Stimulated activated CD8-positive, alpha-beta memory T cell treated with anti-CD3 and anti-CD28 coated beads, Interleukin-12 subunit alpha, Interleukin-12 subunit beta, amount 100 ng/mL, for 24 hours (primary cell): ENCODE data around the gene MAB21L3.

Experiments used
- DNase-seq: peaks from one replicate; pipeline ENCODE4 v3.0.0-alpha.2; 2020; ENCODE audit errors: extremely low read depth

The MAB21L3 gene

DNA sequence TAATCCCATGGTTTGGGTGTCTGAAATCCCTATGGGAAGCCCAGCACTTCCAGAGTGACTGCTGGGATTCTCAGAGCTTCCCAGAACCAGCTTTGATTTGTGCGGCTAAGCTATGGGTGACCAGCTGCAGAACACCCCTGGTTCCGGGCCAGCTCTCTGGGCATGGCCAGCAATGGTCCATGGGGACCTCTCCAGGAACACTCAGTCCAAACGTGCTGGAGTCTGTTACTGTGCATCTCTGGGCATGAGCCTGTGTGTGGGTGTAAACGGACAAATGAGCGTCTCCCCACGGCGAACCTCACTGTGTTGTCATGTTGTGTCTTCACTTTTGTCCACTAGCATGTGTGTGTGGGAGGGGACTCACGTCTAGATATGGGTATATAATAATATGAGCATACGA lies 54.4 kb downstream of the MAB21L3 start:
- DNase-seq = no peak

DNA sequence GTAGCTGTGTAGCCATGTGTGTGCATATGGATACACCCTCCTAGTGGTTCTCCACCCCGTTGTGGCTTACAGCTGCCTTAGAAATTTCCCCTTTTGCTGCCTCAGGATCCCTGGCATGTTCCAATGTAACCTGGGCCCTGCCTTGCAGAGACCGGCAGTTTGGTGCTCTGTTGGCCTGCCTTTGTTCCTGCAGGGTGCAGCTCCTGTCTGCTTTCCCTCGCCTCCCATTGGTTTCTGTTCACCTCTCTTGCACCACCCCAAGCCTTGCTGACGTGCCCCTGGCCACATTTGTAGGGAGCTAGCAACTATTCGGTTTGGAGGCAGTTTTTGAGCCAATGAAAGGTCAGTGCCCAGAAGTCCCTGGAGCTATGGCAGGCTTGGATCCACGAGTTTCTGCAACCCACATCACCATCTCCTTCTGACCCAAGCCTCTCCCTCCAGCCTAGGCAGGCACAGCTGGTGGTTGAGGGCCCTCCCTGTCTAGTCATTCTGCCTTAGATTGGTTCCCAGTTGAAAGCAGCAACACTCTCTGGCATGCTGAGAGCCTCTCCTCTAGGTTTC lies 54.9 kb downstream of the MAB21L3 start:
- no peak for DNase-seq

DNA sequence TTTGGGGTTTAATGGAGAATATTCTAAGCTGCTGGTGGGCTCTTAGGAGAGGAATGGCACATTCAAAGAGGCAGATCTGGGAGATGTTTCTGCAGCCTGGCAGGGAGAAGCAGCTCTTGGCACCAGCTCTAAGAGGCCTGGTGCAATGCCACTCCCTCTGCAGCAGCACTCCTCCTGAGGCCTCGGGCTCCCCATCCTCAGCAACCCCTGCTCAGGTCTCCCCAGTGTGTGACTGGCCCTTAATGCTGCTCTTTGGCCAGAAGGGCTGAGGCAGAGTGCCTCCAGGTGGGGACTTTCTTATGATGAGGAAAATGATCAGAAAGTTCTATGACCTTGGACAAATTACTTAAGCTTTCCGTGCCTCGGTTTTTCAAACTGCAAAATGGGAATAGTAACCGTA lies 55.5 kb downstream of the MAB21L3 start:
- DNase-seq = no peak

DNA sequence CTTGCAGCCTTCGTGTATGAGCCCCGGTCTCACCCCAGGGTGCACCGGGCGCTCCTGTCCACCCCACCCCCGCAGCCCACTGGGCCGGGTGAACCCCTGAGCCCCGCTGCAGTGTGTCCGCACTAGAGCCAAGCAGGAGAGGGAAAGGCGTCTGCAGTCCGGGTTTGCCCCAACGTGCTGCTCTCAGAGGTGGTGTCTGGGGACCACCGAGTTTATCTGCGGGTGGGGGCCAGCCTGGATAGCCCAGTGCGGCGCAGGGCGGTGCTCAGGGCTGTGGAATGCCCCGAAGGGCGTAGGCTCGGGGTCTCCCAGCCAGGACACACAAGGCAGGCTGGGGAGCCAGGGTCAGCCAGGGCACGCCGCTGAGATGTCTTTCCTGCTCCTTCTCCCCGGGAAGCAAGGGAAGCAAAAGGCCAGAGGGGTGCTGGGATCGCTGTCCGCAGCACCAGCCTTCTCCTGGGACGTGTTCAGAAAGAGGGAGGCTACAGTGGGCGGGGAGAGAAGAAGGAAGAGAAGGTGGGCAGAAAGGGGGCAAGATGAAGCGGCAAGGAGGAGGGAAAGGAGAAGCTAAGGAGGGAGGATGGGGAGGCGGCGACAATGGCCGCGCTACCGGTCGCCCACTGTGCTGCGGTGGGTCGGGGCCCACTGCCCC lies 56.6 kb downstream of the MAB21L3 start:
- DNase-seq = no peak

GRCh38 chr1:116168277-116169032 lies 57.3 kb downstream of the MAB21L3 start:
- DNase-seq = peak; percentile 65

GRCh38 chr1:116169898-116170297 lies 58.7 kb downstream of the MAB21L3 start:
- DNase-seq = no peak

DNA sequence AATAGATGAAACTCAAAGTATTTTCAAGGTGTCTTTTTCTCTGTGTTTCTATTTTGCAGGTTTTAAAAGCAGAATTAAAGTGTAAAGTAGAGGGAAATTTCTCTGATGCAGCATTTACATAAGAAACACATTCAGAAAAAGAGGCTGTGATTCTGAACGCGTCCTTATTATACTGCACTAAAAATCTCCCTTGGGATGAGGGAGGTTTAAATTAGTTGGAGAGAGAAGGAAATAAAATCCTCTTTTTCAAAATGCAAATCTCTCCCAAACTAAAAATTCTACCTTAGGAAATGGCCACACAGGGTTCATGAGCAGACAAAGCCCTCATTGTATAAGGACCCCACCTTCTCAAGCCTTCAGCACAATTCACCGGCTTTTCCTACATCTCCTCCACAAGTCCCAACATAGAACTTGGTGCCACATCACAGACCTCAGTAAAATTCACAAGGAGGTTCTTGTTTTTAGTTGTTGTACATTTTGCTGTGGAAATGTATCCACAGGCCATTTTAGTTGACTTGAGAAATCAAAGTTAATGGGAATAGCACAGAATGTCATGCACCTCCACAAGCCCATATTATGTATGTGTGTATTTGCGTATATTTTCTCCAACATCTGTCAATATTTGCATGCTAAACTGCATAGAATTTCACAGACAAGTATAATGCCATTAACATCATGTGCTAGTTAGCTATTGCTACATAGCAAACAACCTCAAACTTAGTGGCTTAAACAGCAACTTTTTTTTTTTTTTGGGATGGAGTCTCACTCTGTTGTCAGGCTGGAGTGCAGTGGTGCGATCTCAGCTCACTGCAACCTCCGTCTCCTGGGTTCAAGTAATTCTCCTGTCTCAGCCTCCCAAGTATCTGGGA lies 59.8 kb downstream of the MAB21L3 start:
- no peak for DNase-seq

GRCh38 chr1:116172666-116173065 lies 61.5 kb downstream of the MAB21L3 start:
- no peak for DNase-seq

DNA sequence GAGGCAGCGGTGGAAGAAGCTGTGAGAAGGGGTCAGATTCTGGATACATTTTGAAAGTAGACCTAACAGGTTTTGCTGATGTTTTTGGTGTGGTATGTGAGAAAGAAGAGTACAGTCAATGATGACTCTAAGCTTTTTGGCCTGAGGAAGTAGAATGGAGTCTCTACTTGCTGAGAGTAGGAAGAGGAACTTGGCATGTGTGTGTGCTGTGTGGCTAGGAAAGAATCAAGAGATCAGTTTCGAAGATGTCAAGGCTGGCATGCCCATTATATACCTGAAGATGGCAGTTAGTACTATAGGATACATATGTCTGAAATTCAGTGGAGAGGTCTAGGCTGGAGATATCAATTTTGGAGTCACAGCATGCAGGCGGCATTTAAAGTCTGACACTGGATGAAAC lies 64.4 kb downstream of the MAB21L3 start:
- no peak for DNase-seq

DNA sequence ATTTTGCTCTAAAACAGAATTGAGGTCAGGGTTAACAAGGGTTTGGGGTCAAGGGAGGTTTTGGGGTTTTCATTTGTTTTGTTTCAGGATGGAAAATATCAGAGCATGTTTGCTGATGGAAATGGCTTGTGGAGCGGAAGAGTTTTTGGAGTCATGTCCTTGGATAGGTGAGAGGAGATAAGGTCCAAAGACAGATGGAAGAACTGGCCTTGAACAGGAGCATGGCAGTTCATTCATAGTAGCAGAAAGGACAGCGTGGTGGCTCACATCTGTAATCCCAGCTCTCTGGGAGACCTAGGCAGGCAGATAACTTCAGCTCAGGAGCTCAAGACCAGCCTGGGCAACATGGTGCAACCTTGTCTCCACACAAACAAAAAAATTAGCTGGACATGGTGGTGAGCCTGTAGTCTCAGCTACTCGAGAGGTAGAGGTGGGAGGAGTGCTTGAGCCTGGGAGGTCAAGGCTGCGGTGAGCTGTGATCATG lies 65.1 kb downstream of the MAB21L3 start:
- no peak for DNase-seq

DNA sequence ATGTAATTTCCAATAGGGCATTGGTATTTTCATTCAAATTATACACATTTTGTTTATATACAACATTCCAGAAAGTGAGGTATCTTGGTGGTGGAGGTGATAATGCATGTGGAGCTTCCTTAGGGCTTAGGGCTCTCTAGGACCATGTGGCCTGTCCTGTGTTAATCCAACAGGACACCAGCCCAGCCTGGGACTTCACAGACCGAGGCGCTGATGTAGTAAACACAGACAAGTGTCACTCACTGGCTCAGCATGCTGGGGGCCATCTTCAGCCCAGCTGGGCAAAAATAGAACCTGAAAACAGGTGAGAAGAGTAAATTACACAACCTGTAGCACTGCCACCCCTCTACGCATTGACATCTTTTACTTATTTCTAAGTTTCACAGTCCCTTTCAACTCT lies 66.7 kb downstream of the MAB21L3 start:
- DNase-seq = no peak

DNA sequence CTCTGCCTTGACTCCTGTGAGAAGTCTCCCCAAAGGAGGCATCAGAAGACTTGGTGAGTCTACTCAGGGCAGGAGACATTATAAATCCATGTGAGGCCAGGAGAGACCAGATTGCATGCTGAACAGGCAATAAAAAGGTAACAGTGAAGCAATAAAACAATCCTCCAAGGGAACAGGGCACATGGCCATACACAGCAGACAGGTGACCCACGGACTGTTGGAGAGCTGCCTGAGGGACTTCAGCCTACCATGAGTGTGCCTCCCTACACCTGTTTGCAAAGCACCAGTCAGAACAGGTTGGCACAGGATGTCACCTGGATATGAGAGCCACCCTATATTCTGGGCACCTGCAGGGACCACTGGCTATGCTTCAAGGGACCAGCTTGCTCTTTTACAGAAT lies 67.6 kb downstream of the MAB21L3 start:
- no peak for DNase-seq

DNA sequence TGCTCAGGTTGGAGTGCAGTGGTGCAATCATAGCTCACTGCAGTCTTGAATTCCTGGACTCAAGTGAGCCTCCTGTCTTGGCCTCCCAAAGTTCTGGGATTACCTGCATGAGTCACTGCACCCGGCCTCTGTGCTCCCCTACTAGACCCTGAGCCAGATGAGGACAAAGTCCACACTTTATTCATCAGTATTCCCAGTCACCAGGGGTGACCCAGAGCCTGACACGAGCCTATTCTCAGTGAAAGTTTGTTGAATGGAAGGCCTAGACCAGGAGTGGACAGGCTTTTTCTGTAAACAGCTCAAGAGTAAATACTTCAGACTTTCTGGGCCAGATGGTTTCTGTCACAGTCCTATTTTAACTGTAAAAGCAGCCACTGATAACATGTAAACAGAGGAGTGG lies 68.2 kb downstream of the MAB21L3 start:
- DNase-seq = no peak

GRCh38 chr1:116179964-116180363 lies 68.8 kb downstream of the MAB21L3 start:
- no peak for DNase-seq

DNA sequence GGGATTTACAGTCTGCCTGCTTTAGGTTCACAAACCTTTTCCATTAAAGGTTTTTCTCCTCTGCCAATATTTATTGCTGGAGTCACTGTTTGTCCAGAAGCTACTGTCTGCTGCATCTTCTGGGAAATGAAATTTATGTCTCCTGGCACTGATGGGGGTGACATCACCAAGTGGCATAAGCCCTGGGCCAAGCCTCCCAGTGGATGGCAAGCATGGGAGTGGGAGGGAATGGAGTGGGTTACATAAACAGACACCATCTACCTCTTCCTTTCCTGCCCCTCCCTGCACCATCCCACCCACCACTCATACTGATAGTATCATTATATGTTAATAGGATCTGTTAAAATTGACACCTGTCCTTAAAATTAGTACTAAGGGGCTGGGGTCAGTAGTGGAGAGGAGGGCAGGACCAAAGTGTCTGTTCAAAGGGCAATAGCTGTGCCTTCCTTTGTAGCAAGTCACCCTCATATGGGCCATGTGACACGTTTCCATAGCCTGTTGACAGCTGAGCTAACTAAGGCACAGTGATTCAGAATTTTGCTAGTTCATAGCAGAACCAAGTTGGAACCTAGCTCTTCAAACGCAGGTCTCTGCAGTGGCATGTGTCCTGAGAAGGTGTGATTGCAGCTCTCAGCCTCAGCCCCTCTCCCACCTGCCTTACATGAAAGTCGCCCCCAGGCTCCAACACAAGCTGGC lies 71.0 kb downstream of the MAB21L3 start:
- DNase-seq = no peak
